OCI-LY7 (cell line): ENCODE results near the gene BTN1A1.

Experiments used
- CTCF ChIP-seq: fragments of 200-600 bp; sonication (generic); conservative IDR thresholded peaks from 2 replicates; pipeline ENCODE4 v1.5.1; 2014; ENCODE audit warnings: mild to moderate bottlenecking, antibody characterized with exemption, low read length, moderate library complexity, mixed read lengths
- EZH2phosphoT487 ChIP-seq: fragments of 200-600 bp; sonication (generic); IDR thresholded peaks from 2 replicates; pipeline ENCODE4 v1.6.1; 2018; ENCODE audit warnings: low read depth, borderline replicate concordance, mild to moderate bottlenecking, mixed run types, antibody characterized with exemption, low read length, moderate library complexity, mixed read lengths

DNA sequence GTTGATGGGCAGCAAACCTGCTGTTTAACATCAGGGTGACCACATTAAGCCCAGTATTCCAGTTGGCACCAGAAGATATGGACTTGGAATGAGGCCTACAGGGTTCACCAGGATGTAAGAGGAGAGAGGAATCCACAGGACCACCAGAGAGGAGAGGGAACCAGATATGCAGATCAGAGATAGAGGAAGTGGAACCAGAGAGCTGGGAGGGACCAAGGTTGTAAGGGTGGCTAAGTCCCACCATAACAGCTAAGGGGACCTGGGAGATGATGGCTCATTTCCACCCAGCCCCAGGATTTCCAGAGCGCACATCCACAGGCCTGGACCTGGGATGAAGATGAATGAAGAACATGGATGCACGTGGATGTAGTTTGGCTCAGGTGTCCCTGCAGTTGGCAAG lies 31.3 kb upstream of the BTN1A1 start:
- TF ChIP-seq CTCF: no peak
- TF ChIP-seq EZH2phosphoT487: no peak
